ENCODE data around the gene SMARCA5.

- no peak for TF ChIP-seq POLR2AphosphoS5 (IDR thresholded peaks at IDR 0.05; ENCODE audit: borderline replicate concordance, low read depth, low read length)
- TF ChIP-seq FOXP2 (optimal IDR thresholded peaks at IDR 0.05; ENCODE audit: control extremely low read depth, extremely low read length, insufficient read depth): no peak
These were observed 17.9 kb downstream of the SMARCA5 start for GRCh38 chr4:143531380-143531779.

Data from SK-N-MC (cell line).